Measurements from ENCODE around the gene SCN8A.

GRCh38 chr12:51837286-51837685 is 246.3 kb downstream of the SCN8A start:
- TF ChIP-seq CTCF (IDR thresholded peaks at IDR 0.05; ENCODE audit: extremely low read depth in 1 of 2, insufficient read depth in 1 of 2, low read depth in 1 of 2, low read length in 2 of 2) (no peak), POLR2A (IDR thresholded peaks at IDR 0.05; ENCODE audit: low read depth, low read length) (no peak), POLR2AphosphoS5 (IDR thresholded peaks at IDR 0.05; ENCODE audit: insufficient read depth, low read depth, low read length) (no peak), GATA2 (IDR thresholded peaks at IDR 0.05; ENCODE audit: insufficient read depth, insufficient read length, low read depth, low read length) (no peak), EZH2 (IDR thresholded peaks at IDR 0.05; ENCODE audit: borderline replicate concordance, low read depth, low read length, severe bottlenecking) (no peak)

Measured in endothelial cell of umbilical vein (primary cell).